GM18499 (cell line): ENCODE data around the gene CABLES2.
"Not testable (repeated sequence)": the region's sequence is repeated elsewhere in the genome, so short reads cannot be mapped to it uniquely, and the experiment has no call there.

Experiments
- ATAC-seq: cut with Tn5 transposase; IDR thresholded peaks from one replicate; pipeline ENCODE4 v1.9.1; 2021; ENCODE audit warnings: moderate number of reproducible peaks; ENCODE audit not compliant: insufficient read depth, unreplicated experiment

Gene CABLES2

GRCh38 chr20:62374331-62375152, 32.5 kb downstream of the CABLES2 start:
- no peak for ATAC-seq

DNA sequence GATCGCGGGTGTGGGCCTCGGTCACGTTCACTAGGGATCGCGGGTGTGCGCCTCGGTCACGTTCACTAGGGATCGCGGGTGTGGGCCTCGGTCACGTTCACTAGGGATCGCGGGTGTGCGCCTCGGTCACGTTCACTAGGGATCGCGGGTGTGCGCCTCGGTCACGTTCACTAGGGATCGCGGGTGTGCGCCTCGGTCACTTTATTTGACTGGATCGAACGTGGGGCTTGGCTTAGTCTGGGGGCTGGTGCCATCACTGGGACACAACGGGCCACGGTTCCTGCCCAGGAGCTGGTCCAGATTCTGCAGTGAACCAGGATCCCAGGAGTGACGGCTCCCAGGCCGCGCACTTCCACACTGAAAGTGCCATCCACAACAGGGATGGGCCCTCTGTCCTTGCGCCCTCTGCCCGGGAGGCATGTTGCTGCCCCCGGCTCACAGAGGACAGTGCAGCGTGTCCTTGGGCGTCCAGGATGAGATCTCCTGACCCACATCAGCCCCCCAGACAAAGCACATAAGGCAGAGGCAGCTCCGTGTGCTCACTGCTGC, 33.4 kb downstream of the CABLES2 start:
- ATAC-seq, result not testable (repeated sequence)

DNA sequence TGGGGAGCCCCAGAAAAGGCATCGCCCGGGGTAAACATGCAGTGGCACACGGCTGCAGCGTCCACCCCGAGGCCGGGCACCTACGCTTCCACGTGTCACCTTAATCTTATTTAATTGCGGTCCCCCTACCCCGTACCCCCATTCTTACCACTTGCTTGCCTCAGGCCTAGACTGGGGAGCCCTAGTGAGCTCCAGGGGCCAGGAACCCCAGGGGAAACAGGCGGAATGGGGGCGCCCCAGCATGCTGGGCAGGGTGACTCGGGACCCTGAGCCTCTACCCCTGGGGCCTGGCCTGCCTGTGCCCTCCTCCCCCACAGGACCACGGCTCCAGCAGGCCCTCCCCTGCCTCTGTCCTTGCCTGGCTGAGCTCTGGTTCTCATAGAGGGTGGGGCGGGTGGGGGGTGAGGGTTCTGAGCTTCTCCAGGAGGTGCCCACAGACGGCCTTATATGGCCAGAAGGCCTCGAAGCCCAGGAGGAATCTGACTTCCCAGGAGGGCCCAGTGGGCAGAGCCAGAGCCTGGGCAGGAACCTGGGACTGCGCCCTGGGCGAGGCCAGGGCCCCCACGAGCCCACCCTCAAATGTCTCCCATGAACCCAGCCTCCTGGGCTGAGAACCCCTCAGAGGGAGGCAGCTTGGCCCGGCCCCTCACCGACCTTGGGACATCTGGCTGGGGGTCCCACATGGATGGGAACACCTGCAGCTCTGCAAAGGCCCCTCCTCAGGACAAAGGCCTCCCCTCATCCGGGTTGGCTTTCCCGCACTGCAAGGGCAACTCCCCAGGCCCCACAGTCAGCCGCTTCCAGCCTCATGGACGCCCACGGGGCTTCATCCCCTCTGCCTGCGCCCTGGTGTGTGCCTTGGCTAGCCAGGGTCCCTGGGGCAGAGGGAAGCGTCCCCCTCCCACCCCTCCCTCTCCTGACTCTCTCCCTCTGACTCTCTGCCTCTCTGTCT, 34.8 kb downstream of the CABLES2 start:
- no peak for ATAC-seq

DNA sequence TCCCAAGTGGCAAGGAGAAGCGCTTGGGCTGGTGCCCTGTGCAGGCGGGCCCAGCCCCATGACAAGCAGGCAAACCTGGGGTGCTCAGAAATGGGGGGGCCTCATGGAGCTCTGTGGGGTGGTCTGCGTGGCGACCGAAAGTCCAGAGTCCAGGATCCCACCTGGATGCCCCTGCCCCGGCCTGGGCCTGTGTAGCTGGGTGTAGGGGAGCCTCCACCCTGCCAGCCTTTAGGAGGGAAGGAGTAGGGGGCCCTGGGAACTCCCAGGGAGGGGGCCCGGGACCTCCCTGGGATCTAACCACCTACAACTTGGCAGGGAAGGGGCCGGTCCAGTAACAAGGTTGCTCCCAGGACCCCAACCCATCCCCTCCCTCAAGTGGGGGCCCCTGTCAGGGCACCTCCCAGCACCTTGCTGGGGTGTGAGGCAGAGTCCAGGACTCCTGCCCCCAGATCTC, 35.5 kb downstream of the CABLES2 start:
- ATAC-seq, result no peak

- ATAC-seq, result no peak
Measured at GRCh38 chr20:62370807-62371587, 36.1 kb downstream of the CABLES2 start.

GRCh38 chr20:62370115-62370806, 36.8 kb downstream of the CABLES2 start:
- ATAC-seq, result no peak

GRCh38 chr20:62369815-62370114, 37.3 kb downstream of the CABLES2 start:
- no peak for ATAC-seq

DNA sequence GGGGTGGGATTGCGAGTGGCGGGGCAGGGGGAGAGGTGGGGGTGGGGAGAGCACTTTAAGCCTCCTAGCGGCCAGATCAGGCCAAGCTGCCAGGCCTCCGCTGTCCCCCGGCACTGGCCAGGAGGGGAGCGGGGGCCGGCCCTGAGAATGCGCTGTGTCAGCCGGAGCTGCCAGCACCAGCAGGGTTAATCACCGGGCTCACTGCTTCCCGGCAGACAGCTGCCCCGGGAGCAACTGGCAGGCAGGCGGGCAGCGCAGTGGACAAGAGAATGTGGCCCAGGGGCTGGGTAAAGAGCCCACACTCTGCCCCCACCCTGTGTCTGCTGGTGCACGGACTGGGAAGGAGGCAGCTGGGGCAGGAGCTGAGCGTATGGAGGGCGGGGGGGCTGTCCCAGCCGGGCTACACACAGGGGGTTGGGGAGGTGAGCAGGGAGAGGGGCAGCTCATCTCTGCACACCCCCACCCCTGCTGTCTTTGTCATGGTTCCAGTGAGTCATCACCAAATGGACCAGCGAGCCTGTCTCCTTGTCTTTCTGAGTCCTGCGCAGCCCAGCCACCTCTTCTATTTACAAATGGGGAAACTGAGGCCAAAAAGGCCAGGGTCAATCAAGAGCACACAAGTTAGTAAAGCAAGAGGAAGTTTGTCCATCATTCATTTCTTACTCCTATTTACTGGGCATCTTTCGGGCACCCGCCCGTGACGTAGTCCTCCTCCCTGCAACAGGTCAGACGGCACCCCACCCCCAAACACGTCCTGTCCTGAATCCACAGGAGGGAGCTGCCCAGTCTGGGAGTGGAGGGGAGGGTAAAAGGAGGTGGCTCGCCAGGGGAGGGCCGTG, 37.9 kb downstream of the CABLES2 start:
- no peak for ATAC-seq

DNA sequence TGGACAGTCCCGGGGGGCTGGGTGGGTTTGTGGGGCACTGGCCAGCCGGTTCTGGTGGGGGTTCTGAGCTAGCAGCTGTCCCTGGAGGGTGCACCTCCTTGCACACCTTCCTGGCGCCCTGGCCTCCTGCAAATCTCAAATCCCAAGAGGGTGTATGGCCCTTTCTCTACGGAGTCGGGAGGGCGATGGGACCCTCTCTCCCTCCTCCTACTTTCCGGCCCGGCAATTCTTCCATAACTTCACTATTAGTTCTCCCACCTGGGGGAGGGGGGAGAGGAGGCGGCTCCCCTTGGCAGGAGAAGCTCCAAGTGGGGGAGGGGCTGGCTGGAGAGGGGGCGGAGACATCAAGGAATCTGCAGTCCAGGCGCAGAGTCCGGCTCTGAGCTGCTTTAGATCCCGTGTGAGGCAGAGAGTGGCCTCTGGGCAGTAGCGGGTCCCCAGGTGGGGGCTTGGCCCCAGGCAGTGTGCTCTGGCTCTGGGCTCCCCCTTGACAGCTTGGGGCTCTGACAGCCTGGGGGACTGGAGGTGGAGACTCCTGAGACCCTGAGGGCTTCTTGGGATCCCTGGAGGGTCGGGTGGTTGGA, 38.6 kb downstream of the CABLES2 start:
- no peak for ATAC-seq

GRCh38 chr20:62367633-62368391, 39.3 kb downstream of the CABLES2 start:
- no peak for ATAC-seq

GRCh38 chr20:62367136-62367632, 39.9 kb downstream of the CABLES2 start, which contains the start of gene LAMA5:
LAMA5 (minus strand) TSS chr20:62367312; CDS start chr20:62367245, 67 bp downstream.
- no peak for ATAC-seq

DNA sequence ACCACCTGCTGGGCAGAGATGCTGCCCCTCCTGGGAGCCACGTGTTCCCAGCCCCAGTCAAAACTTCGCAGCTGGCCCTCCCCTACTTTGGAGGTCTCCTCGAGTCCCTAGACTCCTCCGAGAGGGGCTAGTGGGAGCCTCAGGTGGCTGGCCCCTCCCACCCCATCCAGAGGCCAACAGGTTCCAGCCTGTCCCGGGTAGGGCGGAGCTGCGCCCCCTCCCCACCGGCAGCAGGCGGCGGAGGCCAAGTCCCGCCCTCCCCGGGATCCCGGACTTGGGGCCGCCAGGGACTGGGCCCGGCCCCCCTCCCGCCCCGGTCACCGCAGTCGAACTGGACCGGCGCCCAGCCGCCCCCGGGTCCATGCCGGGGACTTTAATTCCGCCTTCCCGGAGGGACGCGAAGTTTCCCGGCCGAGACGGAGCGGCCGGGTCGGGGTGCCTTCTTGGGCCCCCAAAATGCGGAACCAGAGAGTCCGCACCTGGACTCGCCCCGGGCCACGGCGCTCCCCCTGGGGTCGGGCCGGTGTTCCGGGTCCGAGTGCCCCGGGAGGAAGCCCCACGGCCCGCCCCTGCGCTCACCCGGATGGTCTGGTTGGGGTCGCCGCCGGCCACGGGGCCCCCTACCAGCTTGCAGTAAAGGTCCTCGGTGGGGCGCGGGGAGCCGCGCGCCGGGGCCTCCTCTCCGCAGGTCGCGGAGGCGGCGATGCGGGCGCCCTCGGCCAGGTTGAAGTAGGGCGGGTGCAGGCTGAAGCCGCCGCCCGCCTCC, 40.5 kb downstream of the CABLES2 start:
- no peak for ATAC-seq

GRCh38 chr20:62365814-62366369, 41.2 kb downstream of the CABLES2 start:
- ATAC-seq, result no peak

- no peak for ATAC-seq
Measured at GRCh38 chr20:62364911-62365736, 42.0 kb downstream of the CABLES2 start.
